D721Med (cell line): Measurements from ENCODE around the gene SLC6A17.

Experiments used
- DNase-seq: peaks from one replicate; pipeline ENCODE4 v3.0.0; 2011; ENCODE audit warnings: low spot score; ENCODE audit not compliant: insufficient read length
- FAIRE-seq: peaks from 2 replicates; lab custom pipeline; 2011; peaks lifted over from hg19 to GRCh38; lab: Jason Lieb, UNC
- CTCF ChIP-seq: IDR thresholded peaks from 2 replicates; pipeline ENCODE4 v1.5.1; 2012; ENCODE audit warnings: mild to moderate bottlenecking, control low read depth; ENCODE audit not compliant: insufficient read depth; ENCODE audit errors: missing control alignments

SLC6A17 gene

GRCh38 chr1:110172001-110172400, 21.7 kb downstream of the SLC6A17 start:
- no peak for TF ChIP-seq CTCF
- FAIRE-seq (no peak), DNase-seq (no peak)

DNA sequence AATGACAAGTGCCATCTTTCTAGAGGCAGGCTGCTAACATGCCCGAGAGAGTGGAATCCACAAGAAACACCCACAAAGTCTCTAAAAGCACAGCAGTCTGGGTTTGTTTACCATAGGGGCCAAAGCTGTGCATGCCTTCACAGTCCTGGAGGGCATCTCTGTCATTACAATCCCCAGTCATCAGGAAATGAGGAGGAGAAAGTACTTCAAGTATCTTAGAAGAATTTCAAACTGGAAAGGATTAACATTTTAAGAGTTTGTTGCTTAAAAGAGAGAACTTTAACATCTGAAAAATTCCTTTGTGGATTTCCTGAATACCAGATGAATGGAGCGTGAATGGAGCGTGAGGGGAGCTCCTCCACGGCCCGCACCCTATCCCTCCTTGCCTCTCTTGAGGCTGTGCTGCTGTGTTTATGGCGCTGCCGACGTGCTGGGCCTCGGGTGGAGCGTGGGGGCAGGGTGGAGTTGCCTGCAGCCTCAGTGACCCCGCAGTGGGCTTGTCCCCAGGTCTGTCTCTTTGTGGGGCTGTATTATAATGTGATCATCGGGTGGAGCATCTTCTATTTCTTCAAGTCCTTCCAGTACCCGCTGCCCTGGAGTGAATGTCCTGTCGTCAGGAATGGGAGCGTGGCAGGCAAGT, 23.3 kb downstream of the SLC6A17 start:
- TF ChIP-seq CTCF, result no peak
- DNase-seq (no peak), FAIRE-seq (no peak)

- TF ChIP-seq CTCF, result no peak
- FAIRE-seq, result no peak
- DNase-seq, result no peak
These were observed 24.7 kb downstream of the SLC6A17 start for GRCh38 chr1:110174961-110175360.

- no peak for FAIRE-seq
- no peak for DNase-seq
- TF ChIP-seq CTCF, result no peak
These were observed 26.1 kb downstream of the SLC6A17 start for GRCh38 chr1:110176299-110176956.

GRCh38 chr1:110177775-110178174, 27.5 kb downstream of the SLC6A17 start:
- no peak for TF ChIP-seq CTCF
- FAIRE-seq, result no peak
- no peak for DNase-seq

DNA sequence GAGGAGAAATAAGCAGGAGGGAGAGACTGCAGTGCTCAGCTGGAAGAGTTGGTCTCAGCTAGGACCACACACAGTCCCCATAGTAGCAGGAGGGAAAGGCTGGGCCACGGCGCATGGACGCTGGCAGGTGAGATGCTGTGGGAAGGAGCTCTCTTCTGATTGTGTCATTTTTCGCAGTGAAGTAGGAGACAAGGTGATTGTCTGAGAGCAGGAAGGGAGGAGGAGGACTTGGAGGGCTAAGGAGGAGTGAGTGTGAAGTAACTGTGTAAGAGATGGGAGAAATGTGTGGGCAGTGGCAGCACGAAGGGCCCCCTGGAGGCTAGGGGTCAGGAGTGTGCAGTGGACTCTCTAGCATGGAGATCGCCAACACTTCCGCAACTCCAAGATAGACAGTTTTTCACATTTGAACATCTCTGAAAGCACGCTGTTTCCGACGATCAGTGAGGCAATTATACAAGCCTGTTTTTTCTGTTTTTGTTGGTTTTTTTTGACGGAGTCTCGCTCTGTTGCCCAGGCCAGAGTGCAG, 33.4 kb downstream of the SLC6A17 start:
- no peak for FAIRE-seq
- no peak for DNase-seq
- TF ChIP-seq CTCF, result no peak

- no peak for FAIRE-seq
- DNase-seq, result no peak
These were observed 34.2 kb downstream of the SLC6A17 start for GRCh38 chr1:110184446-110184845.

More at GRCh38 chr1:110184446-110184845, 34.2 kb downstream of the SLC6A17 start:
- no peak for TF ChIP-seq CTCF
